Measurements from ENCODE around the gene CYB5A. TPM values are rescaled to one million over a fixed set of nuclear protein-coding genes. Genes with fewer than 3 reads are reported as not detected.
"Not testable (repeated sequence)": the region's sequence is repeated elsewhere in the genome, so short reads cannot be mapped to it uniquely, and the experiment has no call there.

Gene CYB5A
- total RNA-seq, 1 donor from 2014 or later: 38.1 TPM

- Mint-ChIP-seq H3K4me3 (no peak overlapping the region), H3K27ac (ENCODE audit: unreplicated experiment) (no peak overlapping the region), H3K27me3 (ENCODE audit: low read depth) (peaks cover 5% of the 10 kb centered on the region)
Observed at GRCh38 chr18:74303936-74304335, 12.2 kb upstream of the CYB5A start.

GRCh38 chr18:74303306-74303705 lies 11.5 kb upstream of the CYB5A start:
- no peak for DNase-seq (ENCODE audit: low read depth, low spot score)
- H3K27me3 Mint-ChIP-seq (ENCODE audit: low read depth): peaks cover 5% of the 10 kb centered on the region
- peaks cover 4% of the 10 kb centered on the region for H3K9me3 Mint-ChIP-seq
- H3K27ac Mint-ChIP-seq (ENCODE audit: unreplicated experiment): no peak overlapping the region
- TF ChIP-seq, protein P1, sequence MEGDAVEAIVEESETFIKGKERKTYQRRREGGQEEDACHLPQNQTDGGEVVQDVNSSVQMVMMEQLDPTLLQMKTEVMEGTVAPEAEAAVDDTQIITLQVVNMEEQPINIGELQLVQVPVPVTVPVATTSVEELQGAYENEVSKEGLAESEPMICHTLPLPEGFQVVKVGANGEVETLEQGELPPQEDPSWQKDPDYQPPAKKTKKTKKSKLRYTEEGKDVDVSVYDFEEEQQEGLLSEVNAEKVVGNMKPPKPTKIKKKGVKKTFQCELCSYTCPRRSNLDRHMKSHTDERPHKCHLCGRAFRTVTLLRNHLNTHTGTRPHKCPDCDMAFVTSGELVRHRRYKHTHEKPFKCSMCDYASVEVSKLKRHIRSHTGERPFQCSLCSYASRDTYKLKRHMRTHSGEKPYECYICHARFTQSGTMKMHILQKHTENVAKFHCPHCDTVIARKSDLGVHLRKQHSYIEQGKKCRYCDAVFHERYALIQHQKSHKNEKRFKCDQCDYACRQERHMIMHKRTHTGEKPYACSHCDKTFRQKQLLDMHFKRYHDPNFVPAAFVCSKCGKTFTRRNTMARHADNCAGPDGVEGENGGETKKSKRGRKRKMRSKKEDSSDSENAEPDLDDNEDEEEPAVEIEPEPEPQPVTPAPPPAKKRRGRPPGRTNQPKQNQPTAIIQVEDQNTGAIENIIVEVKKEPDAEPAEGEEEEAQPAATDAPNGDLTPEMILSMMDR (conservative IDR thresholded peaks at IDR 0.05): no peak
- H3K4me1 Mint-ChIP-seq: no peaks in the 10 kb centered on the region
- H3K4me3 Mint-ChIP-seq: no peak overlapping the region
- peaks cover under 1% of the 10 kb centered on the region for H3K36me3 Mint-ChIP-seq (ENCODE audit: low read depth)

More at GRCh38 chr18:74303936-74304335, 12.2 kb upstream of the CYB5A start:
- peaks cover 3% of the 10 kb centered on the region for H3K9me3 Mint-ChIP-seq
- DNase-seq (ENCODE audit: low read depth, low spot score): no peak
- no peaks in the 10 kb centered on the region for H3K4me1 Mint-ChIP-seq
- H3K36me3 Mint-ChIP-seq (ENCODE audit: low read depth): no peaks in the 10 kb centered on the region
- TF ChIP-seq, protein P1 (conservative IDR thresholded peaks at IDR 0.05): no peak

- H3K4me3 Mint-ChIP-seq: no peak overlapping the region
- TF ChIP-seq, protein P1 (conservative IDR thresholded peaks at IDR 0.05): no peak
- H3K9me3 Mint-ChIP-seq: peaks cover 3% of the 10 kb centered on the region
- H3K36me3 Mint-ChIP-seq (ENCODE audit: low read depth): peaks cover 3% of the 10 kb centered on the region
- H3K27ac Mint-ChIP-seq (ENCODE audit: unreplicated experiment): no peak overlapping the region
- DNase-seq (ENCODE audit: low read depth, low spot score): no peak
- peaks cover 2% of the 10 kb centered on the region for H3K27me3 Mint-ChIP-seq (ENCODE audit: low read depth)
- no peaks in the 10 kb centered on the region for H3K4me1 Mint-ChIP-seq
Observed at GRCh38 chr18:74299746-74300145, 8.0 kb upstream of the CYB5A start.

DNA sequence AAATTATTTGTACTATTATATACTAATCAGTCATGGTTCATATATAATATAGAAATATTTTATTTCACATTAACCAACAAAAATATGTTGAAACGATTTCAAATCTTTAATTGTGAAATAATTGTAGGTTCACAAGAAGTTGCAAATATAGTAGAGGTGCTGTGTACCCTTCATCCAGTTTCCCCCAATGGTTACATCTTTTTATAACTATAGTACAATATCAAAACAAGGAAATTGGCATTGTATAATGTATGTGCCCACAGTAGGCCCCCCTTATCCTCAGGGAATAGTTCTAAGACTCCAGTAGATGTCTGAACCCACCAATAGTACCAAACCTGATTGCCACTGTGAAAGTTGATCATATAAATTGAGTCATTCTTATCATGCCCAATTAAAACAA lies 7.4 kb upstream of the CYB5A start:
- Mint-ChIP-seq H3K4me1 (no peaks in the 10 kb centered on the region), H3K27me3 (ENCODE audit: low read depth) (no peaks in the 10 kb centered on the region), H3K27ac (ENCODE audit: unreplicated experiment) (no peak overlapping the region), H3K36me3 (ENCODE audit: low read depth) (peaks cover 3% of the 10 kb centered on the region), H3K4me3 (no peak overlapping the region), H3K9me3 (peaks cover 3% of the 10 kb centered on the region)
- TF ChIP-seq, protein P1 (conservative IDR thresholded peaks at IDR 0.05): no peak
- DNase-seq (ENCODE audit: low read depth, low spot score): no peak

DNA sequence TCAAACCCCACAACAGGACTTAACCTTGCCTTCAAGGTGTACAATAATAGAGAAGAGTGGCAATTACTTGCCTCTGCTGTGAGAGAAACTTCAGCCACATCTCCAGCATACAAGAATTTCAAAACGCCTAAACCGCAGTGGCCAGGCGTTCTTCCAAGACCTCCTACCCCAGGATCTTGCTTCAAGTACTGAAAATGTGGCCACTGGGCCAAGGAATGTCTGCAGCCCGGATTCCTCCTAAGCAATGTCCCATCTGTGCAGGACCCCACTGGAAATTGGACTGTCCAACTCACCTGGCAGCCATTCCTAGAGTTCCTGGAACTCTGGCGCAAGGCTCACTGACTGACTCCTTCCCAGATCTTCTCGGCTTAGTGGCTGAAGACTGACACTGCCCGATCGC lies 2.8 kb upstream of the CYB5A start:
- Mint-ChIP-seq H3K4me1 (peaks cover 11% of the 10 kb centered on the region), H3K36me3 (ENCODE audit: low read depth) (peaks cover 5% of the 10 kb centered on the region), H3K9me3 (peaks cover 5% of the 10 kb centered on the region), H3K27ac (ENCODE audit: unreplicated experiment) (no peak overlapping the region), H3K27me3 (ENCODE audit: low read depth) (peaks cover 9% of the 10 kb centered on the region), H3K4me3 (no peak overlapping the region)
- DNase-seq (ENCODE audit: low read depth, low spot score): no peak
- TF ChIP-seq, protein P1 (conservative IDR thresholded peaks at IDR 0.05): no peak

DNA sequence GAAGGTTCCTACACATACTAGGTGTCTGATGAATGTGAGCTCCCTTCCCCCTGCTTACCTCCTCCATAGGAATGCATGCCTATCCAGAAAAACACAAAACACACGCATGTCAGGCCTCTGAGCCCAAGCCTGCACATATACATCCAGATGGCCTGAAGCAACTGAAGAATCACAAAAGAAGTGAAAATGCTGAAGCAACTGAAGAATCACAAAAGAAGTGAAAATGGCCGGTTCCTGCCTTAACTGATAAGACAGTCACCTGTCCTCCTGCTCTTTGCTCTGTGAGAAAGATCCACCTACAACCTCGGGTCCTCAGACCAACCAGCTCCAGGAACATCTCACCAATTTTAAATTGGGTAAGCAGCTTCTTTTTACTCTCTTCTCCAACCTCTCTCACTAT lies 1.2 kb upstream of the CYB5A start:
- peaks cover 11% of the 10 kb centered on the region for H3K4me1 Mint-ChIP-seq
- H3K27me3 Mint-ChIP-seq (ENCODE audit: low read depth); H3K4me3 Mint-ChIP-seq; H3K27ac Mint-ChIP-seq (ENCODE audit: unreplicated experiment); H3K36me3 Mint-ChIP-seq (ENCODE audit: low read depth); DNase-seq (ENCODE audit: low read depth, low spot score); H3K9me3 Mint-ChIP-seq: not testable (repeated sequence)
